Activated CD4-positive, alpha-beta memory T cell treated with anti-CD3 and anti-CD28 coated beads for 36 hours (primary cell): Measurements from ENCODE around the gene CDC37. TPM values are rescaled to one million over a fixed set of nuclear protein-coding genes. Genes with fewer than 3 reads are reported as not detected.
"Not testable (repeated sequence)": the region's sequence is repeated elsewhere in the genome, so short reads cannot be mapped to it uniquely, and the experiment has no call there.

Experiments used
- CTCF ChIA-PET: fragments of 350-600 bp; sonication (Branson Sonifier 250); formaldehyde crosslinking; loops from one replicate; lab custom pipeline; 2021; ENCODE audit warnings: antibody characterized with exemption, inconsistent platforms; lab: Charles Lee
- POLR2A ChIA-PET: fragments of 350-600 bp; sonication (Branson Sonifier 250); formaldehyde crosslinking; loops from one replicate; lab custom pipeline; 2021; ENCODE audit warnings: antibody characterized with exemption; lab: Charles Lee
- DNase-seq: peaks from one replicate; pipeline ENCODE4 v3.0.0-alpha.2; 2020
- H3K27ac Mint-ChIP-seq: one replicate; pipeline ENCODE4 v1.8.0; 2021; ENCODE audit warnings: mixed read lengths
- H3K27me3 Mint-ChIP-seq: one replicate; pipeline ENCODE4 v1.8.0; 2021; ENCODE audit warnings: mixed read lengths
- H3K36me3 Mint-ChIP-seq: one replicate; pipeline ENCODE4 v1.8.0; 2021; ENCODE audit warnings: mixed read lengths
- H3K4me1 Mint-ChIP-seq: one replicate; pipeline ENCODE4 v1.8.0; 2021; ENCODE audit warnings: low read depth, mixed read lengths
- H3K4me3 Mint-ChIP-seq: one replicate; pipeline ENCODE4 v1.8.0; 2021; ENCODE audit warnings: mild to moderate bottlenecking, mixed read lengths
- H3K9me3 Mint-ChIP-seq: one replicate; pipeline ENCODE4 v1.8.0; 2021; ENCODE audit warnings: mixed read lengths
- intact Hi-C: fragments of 100-400 bp; cut with micrococcal nuclease; formaldehyde crosslinking; loops from one replicate; pipeline ENCODE4 v1.15.1; 2023
- total RNA-seq, 2 experiments: library from RNA; stranded (reverse); gene quantifications; one replicate each; pipeline ENCODE4 v1.2.3, GENCODE V29; 2021

CDC37 gene
- total RNA-seq, 2 experiments from 2014 or later, result 189 to 207 TPM

DNA sequence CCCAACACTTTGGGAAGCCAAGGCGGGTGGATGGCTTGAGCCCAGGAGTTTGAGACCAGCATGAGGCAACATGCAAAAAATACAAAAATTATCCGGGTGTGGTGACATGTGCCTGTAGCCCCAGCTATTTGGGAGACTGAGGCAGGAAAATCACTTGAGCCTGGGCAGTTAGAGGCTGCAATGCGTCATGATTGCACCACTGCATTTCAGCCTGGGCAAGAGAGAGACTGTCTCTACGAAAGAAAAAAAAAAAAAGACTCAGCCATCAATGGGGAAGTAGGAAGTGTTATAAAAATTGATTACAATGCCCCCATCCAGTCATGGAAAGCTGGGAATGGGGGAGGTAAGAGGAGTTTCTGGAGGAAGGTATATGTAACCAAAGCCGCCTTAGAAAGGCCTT is 28.4 kb downstream of the CDC37 start:
- ChIA-PET POLR2A (interaction anchor here (0.6 kb wide), 1 partner anchor 18 kb away, joined by 6 read pairs; no protein-coding TSS in a partner anchor), CTCF (interaction anchor here (1.3 kb wide), 1 partner anchor 14 kb away, joined by 4 read pairs; no protein-coding TSS in a partner anchor)
- Mint-ChIP-seq H3K27me3 (no peaks in the 10 kb centered on the region), H3K36me3 (peaks cover 23% of the 10 kb centered on the region), H3K27ac (no peak overlapping the region), H3K4me3 (no peak overlapping the region), H3K9me3 (no peaks in the 10 kb centered on the region), H3K4me1 (peaks cover 10% of the 10 kb centered on the region)
- no peak for DNase-seq
- intact Hi-C loops, result no loop called here

DNA sequence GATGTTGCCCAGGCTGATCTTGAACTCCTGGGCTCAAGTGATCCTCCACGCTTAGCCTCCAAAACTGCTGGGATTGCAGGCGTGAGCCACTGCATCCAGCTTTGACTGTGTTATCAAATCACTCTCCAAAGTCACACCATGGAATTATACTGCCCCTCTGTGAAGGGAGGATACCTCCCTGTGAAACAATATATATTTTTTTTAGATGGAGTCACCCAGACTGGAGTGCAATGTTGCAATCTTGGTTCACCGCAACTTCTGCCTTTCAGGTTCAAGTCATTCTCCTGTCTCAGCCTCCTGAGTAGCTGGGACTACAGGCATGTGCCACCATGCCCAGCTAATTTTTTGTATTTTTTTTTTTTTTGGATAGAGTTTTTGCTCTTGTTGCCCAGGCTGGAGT is 30.7 kb downstream of the CDC37 start:
- Mint-ChIP-seq H3K4me3 (no peak overlapping the region), H3K9me3 (no peaks in the 10 kb centered on the region), H3K4me1 (peaks cover 2% of the 10 kb centered on the region), H3K36me3 (peaks cover 30% of the 10 kb centered on the region), H3K27me3 (no peaks in the 10 kb centered on the region), H3K27ac (no peak overlapping the region)
- ChIA-PET CTCF (interaction anchor here (0.8 to 1.7 kb wide), 4 partner anchors 16 to 114 kb away, joined by 3 to 4 read pairs (median 3); no protein-coding TSS in a partner anchor), POLR2A (no interaction called here)
- no peak for DNase-seq
- intact Hi-C loops, result no loop called here

DNA sequence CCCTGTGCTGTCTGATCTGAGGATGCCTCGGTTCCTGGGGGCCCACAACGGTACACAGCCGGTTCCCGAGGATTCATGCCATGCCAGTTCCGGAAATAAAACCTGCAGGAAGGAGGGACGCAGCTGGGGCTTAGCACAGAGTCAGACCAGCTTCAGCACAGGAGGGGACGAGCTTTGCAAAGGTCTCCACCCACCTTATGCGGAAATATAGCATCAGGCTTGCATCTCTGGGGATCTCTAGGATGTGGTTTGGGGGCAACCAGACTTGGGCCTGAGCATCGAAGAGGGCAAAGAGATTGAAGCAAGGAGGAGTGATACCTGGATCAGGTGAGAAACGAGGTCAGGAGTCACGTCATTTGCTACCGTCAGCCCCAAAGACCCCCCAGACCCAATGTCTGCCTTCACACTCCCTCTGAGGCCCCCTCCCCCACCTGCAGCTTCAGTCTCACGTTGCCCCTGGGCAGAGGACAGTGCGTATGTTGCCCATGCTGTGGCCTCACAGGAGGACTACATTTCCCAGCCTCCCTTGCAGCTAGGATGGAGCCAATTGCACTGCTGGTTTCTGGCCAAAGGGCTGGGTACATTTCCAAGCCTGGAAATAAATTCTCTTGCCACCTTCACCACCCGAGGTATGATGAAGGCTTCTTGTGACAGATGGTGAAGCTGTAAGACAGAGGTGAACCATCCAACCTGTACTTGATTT is 35.1 kb downstream of the CDC37 start:
- Mint-ChIP-seq H3K27me3 (no peaks in the 10 kb centered on the region), H3K27ac (no peak overlapping the region), H3K36me3 (peaks cover 36% of the 10 kb centered on the region), H3K4me3 (no peak overlapping the region), H3K4me1 (no peaks in the 10 kb centered on the region), H3K9me3 (no peaks in the 10 kb centered on the region)
- DNase-seq, result no peak
- intact Hi-C loops, result no loop called here
- CTCF ChIA-PET, result interaction anchor here (0.6 to 2.2 kb wide), 5 partner anchors 21 to 109 kb away, joined by 3 to 9 read pairs (median 4); partner anchors contain the start of gene CDC37
- POLR2A ChIA-PET, result no interaction called here

DNA sequence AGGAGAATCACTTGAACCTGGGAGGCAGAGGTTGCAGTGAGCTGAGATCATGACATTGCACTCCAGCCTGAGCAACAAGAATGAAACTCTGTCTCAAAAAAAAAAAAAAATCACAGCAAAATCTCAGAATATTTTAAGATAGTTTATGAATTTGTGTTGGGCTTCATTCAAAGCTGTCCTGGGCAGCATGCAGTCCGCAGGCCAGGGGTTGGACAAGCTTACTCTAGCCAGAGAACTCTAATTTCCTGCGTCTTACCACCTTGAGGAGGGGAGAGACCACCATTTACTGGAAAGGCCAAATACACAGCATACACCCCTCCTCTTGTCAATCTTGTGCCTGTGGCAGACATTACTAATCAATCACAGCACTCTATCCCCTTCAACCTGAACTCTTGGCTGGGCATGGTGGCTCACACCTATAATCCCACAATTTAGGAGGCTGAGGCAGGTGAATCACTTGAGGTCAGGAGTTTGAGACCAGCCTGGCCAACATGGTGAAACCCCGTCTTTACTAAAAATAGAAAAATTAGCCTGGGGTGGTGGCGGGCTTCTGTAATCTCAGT is 36.3 kb downstream of the CDC37 start:
- H3K27ac Mint-ChIP-seq, DNase-seq, intact Hi-C loops, H3K4me3 Mint-ChIP-seq, H3K27me3 Mint-ChIP-seq, H3K9me3 Mint-ChIP-seq, H3K4me1 Mint-ChIP-seq: not testable (repeated sequence)
- H3K36me3 Mint-ChIP-seq, result peaks cover 41% of the 10 kb centered on the region
- ChIA-PET POLR2A (interaction anchor here (0.6 kb wide), 1 partner anchor 164 kb away, joined by 3 read pairs; no protein-coding TSS in a partner anchor), CTCF (interaction anchor here (0.7 to 2.2 kb wide), 4 partner anchors 22 to 96 kb away, joined by 3 to 9 read pairs (median 4); partner anchors contain the start of genes CDC37 and ICAM1)

DNA sequence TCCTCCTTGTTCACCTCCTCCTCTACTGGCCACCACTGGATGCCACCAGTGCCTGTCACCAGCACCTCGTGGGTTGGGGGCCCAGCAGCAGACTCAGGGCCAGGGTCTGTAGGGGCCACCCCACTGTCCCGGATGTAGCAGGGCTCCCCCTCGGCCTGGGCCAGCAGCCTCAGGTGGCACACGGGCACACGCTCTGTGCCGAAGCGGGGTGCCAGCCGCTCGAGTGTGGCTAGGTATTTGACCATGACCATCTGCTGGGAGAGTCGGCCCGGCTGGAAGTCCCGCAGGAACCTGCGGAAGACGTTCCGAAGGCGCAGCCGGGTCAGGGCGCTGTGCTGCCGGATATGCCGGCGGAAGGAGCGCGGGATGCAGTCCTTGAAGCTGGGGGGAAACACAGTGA is 37.8 kb downstream of the CDC37 start:
- H3K4me1 Mint-ChIP-seq, result no peaks in the 10 kb centered on the region

DNA sequence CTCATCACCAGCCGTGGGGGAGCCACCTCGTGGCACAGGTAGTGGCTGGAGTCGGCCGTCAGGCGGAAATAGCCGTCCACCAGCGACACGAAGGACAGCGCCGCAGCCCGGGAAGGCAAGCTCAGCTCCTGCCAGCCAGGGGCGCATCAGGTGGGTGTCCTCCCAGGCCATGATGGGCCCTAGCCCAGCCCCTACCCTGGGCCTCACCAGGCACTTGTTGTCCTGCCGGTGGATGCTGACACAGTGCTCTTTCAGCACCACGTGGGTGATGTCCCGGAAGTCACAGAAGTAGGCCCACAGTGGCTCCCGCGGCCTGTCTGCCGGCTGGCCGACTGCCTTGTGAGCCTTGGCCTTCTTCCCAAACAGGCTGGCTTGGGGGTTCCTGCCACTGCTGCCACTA is 38.7 kb downstream of the CDC37 start:
- Mint-ChIP-seq H3K27ac (no peak overlapping the region), H3K36me3 (peaks cover 43% of the 10 kb centered on the region), H3K9me3 (no peaks in the 10 kb centered on the region), H3K27me3 (no peaks in the 10 kb centered on the region), H3K4me1 (no peaks in the 10 kb centered on the region), H3K4me3 (no peak overlapping the region)
- no peak for DNase-seq
- POLR2A ChIA-PET, result no interaction called here
- CTCF ChIA-PET, result no interaction called here
- intact Hi-C loops, result no loop called here

More for the DNA sequence above, 37.8 kb downstream of the CDC37 start:
- no peak for DNase-seq
- ChIA-PET CTCF (no interaction called here), POLR2A (no interaction called here)
- no peaks in the 10 kb centered on the region for H3K9me3 Mint-ChIP-seq
- peaks cover 46% of the 10 kb centered on the region for H3K36me3 Mint-ChIP-seq
- no peaks in the 10 kb centered on the region for H3K27me3 Mint-ChIP-seq
- no peak overlapping the region for H3K27ac Mint-ChIP-seq
- H3K4me3 Mint-ChIP-seq, result no peak overlapping the region
- intact Hi-C loops, result no loop called here

DNA sequence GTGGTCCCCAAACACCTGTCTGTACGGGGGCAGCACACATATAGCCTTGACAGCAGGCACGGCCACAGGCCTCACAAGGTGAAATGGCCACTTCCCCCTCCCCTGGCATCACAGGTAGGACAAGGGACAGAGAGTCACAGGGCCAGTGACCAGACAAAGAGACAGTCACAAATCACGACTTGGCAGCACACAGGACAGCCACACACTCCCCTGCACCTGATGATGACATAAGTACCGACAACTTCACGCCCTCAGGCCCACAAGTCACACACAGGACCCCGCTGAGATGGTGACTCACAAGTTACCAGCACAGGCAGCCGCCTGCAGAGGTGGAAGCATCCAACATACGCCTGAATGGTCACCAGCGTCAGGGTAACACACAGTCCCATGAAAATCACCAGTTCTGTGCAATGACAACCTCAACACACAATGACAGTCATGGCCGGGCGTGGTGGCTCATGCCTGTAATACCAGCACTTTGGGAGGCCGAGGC is 39.5 kb downstream of the CDC37 start:
- CTCF ChIA-PET, result no interaction called here
- Mint-ChIP-seq H3K27me3 (no peaks in the 10 kb centered on the region), H3K4me3 (no peak overlapping the region), H3K4me1 (no peaks in the 10 kb centered on the region), H3K9me3 (no peaks in the 10 kb centered on the region), H3K36me3 (peaks cover 40% of the 10 kb centered on the region), H3K27ac (no peak overlapping the region)
- no peak for DNase-seq
- POLR2A ChIA-PET, result no interaction called here
- intact Hi-C loops, result no loop called here

DNA sequence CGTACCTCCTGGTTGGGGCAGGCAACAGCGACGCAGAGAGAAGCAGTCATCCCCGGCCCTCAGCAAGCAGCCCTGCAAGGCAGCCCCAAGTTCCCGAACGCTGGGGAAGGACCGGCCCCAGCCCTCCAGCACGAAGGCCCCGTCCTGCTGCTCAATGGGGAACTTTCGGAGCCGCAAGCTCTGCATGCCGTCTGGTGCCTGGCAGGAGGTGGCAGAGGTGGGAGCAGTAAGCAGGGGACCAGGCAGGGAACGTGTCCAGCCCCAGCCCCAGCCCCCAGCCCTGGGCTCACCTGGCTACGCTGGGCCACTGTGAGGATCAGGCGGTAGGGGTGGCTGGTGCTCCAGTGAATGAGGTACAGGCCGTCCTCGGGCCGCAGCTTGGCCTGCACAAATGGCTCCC is 41.1 kb downstream of the CDC37 start:
- no peaks in the 10 kb centered on the region for H3K4me1 Mint-ChIP-seq
- ChIA-PET POLR2A (no interaction called here), CTCF (no interaction called here)
- intact Hi-C loops, result no loop called here
- H3K36me3 Mint-ChIP-seq, result peaks cover 32% of the 10 kb centered on the region
- no peaks in the 10 kb centered on the region for H3K27me3 Mint-ChIP-seq
- no peak overlapping the region for H3K27ac Mint-ChIP-seq
- no peaks in the 10 kb centered on the region for H3K9me3 Mint-ChIP-seq
- DNase-seq, result no peak
- H3K4me3 Mint-ChIP-seq, result no peak overlapping the region

DNA sequence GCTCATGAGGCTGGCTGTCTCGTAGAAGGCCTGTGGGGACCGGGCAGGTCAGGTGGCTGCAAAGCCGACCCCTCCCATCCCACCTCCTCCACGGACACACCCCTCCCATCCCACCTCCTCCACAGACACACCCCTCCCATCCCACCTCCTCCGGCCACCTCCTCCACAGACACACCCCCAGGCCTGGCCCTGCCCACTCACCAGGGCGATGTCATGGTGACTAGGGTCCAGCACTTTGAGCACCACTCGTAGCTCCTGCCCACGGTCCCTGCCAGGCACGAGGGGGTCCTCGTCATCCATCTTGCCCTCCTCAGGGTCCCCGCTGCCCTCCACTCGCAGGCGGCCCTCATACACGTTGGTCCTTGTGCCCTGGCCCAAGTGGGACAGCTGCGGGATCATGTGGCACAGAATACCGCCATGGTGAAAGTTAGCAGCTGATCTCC is 41.8 kb downstream of the CDC37 start:
- Mint-ChIP-seq H3K9me3 (no peaks in the 10 kb centered on the region), H3K4me1 (no peaks in the 10 kb centered on the region), H3K27ac (no peak overlapping the region), H3K27me3 (no peaks in the 10 kb centered on the region), H3K4me3 (no peak overlapping the region), H3K36me3 (peaks cover 32% of the 10 kb centered on the region)
- DNase-seq, result no peak
- intact Hi-C loops, result no loop called here
- ChIA-PET POLR2A (no interaction called here), CTCF (no interaction called here)

DNA sequence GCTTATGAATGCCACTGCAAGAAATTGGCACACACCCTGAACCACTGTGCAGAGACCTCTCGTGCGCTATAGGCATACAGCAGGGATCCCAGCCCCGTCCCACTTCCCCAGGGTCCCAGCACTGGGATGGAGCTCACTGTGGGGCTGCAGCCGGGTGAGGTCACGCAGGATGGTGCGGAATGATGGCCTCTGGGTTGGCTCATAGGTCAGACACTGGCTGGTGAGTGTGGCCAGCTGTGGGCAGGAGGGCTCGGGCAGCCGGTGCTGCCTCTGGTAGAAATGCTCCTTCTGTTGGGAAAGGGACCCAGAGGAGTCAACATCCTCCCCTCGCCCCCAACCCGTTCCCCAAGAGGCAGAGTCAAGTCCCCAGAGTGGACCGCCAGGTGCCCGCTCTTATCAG is 46.9 kb downstream of the CDC37 start:
- no peaks in the 10 kb centered on the region for H3K27me3 Mint-ChIP-seq
- POLR2A ChIA-PET, result interaction anchor here (0.6 kb wide), 2 partner anchors 19 to 78 kb away, joined by 4 to 6 read pairs; no protein-coding TSS in a partner anchor
- no peaks in the 10 kb centered on the region for H3K9me3 Mint-ChIP-seq
- no peaks in the 10 kb centered on the region for H3K4me1 Mint-ChIP-seq
- H3K4me3 Mint-ChIP-seq, result no peak overlapping the region
- DNase-seq, result no peak
- H3K27ac Mint-ChIP-seq, result no peak overlapping the region
- intact Hi-C loops, result no loop called here
- H3K36me3 Mint-ChIP-seq, result peaks cover 42% of the 10 kb centered on the region
- CTCF ChIA-PET, result interaction anchor here (1.1 kb wide), 1 partner anchor 85 kb away, joined by 3 read pairs; the partner anchor contains the start of gene ICAM1

DNA sequence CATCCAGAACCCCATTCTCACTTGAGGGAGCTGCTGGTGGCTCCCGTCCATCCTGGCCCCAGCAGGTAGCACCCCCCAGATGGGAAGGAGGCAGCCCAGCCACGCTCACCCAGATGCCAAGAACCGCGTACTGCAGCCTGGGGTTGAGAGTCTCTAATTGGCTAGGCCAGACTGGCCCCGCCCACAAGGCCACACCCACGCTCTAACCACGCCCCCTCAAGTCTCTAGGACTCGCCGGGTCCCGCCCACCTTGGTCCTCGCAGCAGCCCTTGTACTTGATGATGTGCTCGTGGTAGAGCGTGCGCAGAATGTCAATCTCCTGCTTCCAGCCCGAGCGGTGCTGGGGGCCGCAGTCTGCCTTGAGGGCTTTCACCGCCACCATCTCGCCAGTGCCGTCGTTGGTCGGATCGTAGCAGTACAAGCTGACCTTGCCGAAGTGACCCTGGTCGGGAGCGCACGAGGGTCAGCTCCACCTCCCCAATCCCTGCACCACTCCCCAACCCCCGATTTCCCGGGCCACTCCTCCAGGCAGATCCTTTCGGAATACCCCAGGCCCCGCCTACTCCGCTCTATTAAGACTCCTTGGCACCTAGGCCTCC is 49.5 kb downstream of the CDC37 start:
- POLR2A ChIA-PET, result no interaction called here

More for the DNA sequence above, 49.5 kb downstream of the CDC37 start:
- H3K4me1 Mint-ChIP-seq, result no peaks in the 10 kb centered on the region
- no peak overlapping the region for H3K4me3 Mint-ChIP-seq
- no peaks in the 10 kb centered on the region for H3K27me3 Mint-ChIP-seq
- CTCF ChIA-PET, result interaction anchor here (0.6 to 1.1 kb wide), 4 partner anchors 10 to 181 kb away, joined by 3 to 5 read pairs (median 3); no protein-coding TSS in a partner anchor
- DNase-seq, result peak; percentile 58
- no peak overlapping the region for H3K27ac Mint-ChIP-seq
- peaks cover 39% of the 10 kb centered on the region for H3K36me3 Mint-ChIP-seq
- no peaks in the 10 kb centered on the region for H3K9me3 Mint-ChIP-seq
- intact Hi-C loops, result no loop called here
